GM12878 (cell line): ENCODE measurements around the gene CFLAR. TPM values are rescaled to one million over a fixed set of nuclear protein-coding genes. Genes with fewer than 3 reads are reported as not detected.

Experiments used
- ASH2L ChIP-seq: fragments of 300-600, 200-600 bp; sonication (generic); IDR thresholded peaks from 2 replicates; pipeline ENCODE4 v1.6.1; 2017; ENCODE audit warnings: low read depth, mild to moderate bottlenecking, borderline replicate concordance
- ATF3 ChIP-seq: IDR thresholded peaks from 2 replicates; pipeline ENCODE4 v1.6.1; 2011; ENCODE audit warnings: low read depth, mild to moderate bottlenecking, low read length, moderate library complexity, borderline replicate concordance; ENCODE audit errors: extremely low read depth
- BACH1 ChIP-seq: fragments of 450-650 bp; IDR thresholded peaks from 2 replicates; pipeline ENCODE4 v1.6.1; 2017; ENCODE audit warnings: mild to moderate bottlenecking, borderline replicate concordance
- BHLHE40 ChIP-seq, 2 experiments: fragments of 450-650 bp in 1 of 2; IDR thresholded peaks; 2 replicates each; pipeline ENCODE4 v1.6.1; 2011 to 2017; ENCODE audit warnings: low read depth in 2 of 2, borderline replicate concordance in 1 of 2, improper control_type of control experiment in 1 of 2, low read length in 1 of 2, mild to moderate bottlenecking in 1 of 2
- CBFB ChIP-seq: IDR thresholded peaks from 2 replicates; pipeline ENCODE4 v1.6.1; 2016; ENCODE audit warnings: antibody characterized with exemption, low read depth
- CBX3 ChIP-seq: fragments of 200-600 bp; sonication (generic); IDR thresholded peaks from 2 replicates; pipeline ENCODE4 v1.6.1; 2016; ENCODE audit warnings: low read depth, borderline replicate concordance
- ELK1 ChIP-seq: IDR thresholded peaks from 2 replicates; pipeline ENCODE4 v1.6.1; 2012; ENCODE audit warnings: low read depth, low read length, improper control_type of control experiment
- ESRRA ChIP-seq: IDR thresholded peaks from 2 replicates; pipeline ENCODE4 v1.6.1; 2012; ENCODE audit warnings: mild to moderate bottlenecking, low read length, improper control_type of control experiment
- HDAC2 ChIP-seq: fragments of 200-600 bp; sonication (generic); IDR thresholded peaks from 2 replicates; pipeline ENCODE4 v1.6.1; 2017
- IRF4 ChIP-seq: IDR thresholded peaks from 2 replicates; pipeline ENCODE4 v1.6.1; 2011; ENCODE audit warnings: low read depth, low read length
- JUNB ChIP-seq: IDR thresholded peaks from 2 replicates; pipeline ENCODE4 v1.6.1; 2016; ENCODE audit warnings: antibody characterized with exemption, mild to moderate bottlenecking
- KLF5 ChIP-seq: fragments of 450-650 bp; IDR thresholded peaks from 2 replicates; pipeline ENCODE4 v1.6.1; 2014; ENCODE audit warnings: mild to moderate bottlenecking; ENCODE audit not compliant: partially characterized antibody
- LARP7 ChIP-seq: fragments of 450-650 bp; IDR thresholded peaks from 2 replicates; pipeline ENCODE4 v1.6.1; 2017; ENCODE audit warnings: mild to moderate bottlenecking
- MYB ChIP-seq: fragments of 150-350 bp; IDR thresholded peaks from 2 replicates; pipeline ENCODE4 v1.6.1; 2014; ENCODE audit warnings: mild to moderate bottlenecking, low read depth, low read length, borderline replicate concordance
- MYC ChIP-seq: IDR thresholded peaks from 2 replicates; pipeline ENCODE4 v1.6.1; 2011; ENCODE audit warnings: mild to moderate bottlenecking, low read length, moderate library complexity, inconsistent platforms; ENCODE audit not compliant: insufficient read depth, insufficient replicate concordance, insufficient read length, severe bottlenecking
- PAX8 ChIP-seq: fragments of 450-650 bp; IDR thresholded peaks from 2 replicates; pipeline ENCODE4 v1.6.1; 2017; ENCODE audit warnings: mild to moderate bottlenecking, moderate library complexity
- RUNX3 ChIP-seq: IDR thresholded peaks from 2 replicates; pipeline ENCODE4 v1.6.1; 2012; ENCODE audit warnings: low read length, inconsistent platforms
- TCF7 ChIP-seq: IDR thresholded peaks from 2 replicates; pipeline ENCODE4 v1.6.1; 2014; ENCODE audit warnings: antibody characterized with exemption, borderline replicate concordance
- YY1 ChIP-seq: IDR thresholded peaks from 2 replicates; pipeline ENCODE4 v1.6.1; 2011; ENCODE audit warnings: low read depth, mild to moderate bottlenecking, low read length
- ZSCAN29 ChIP-seq: fragments of 450-650 bp; IDR thresholded peaks from 2 replicates; pipeline ENCODE4 v1.6.1; 2017; ENCODE audit warnings: mild to moderate bottlenecking, moderate library complexity
- polyA plus RNA-seq, 11 experiments: library from polyadenylated mRNA; depleted of rRNA in 4 of 11; unstranded in 6 of 11; stranded (reverse) in 5 of 11; fragments of >200 nt; fragmentation: Nextera tagmentation in 4 of 11; fragmentation: Illumina TruSeq in 1 of 11; extraction: Ambion mirVana in 4 of 11; extraction: Trizol in 1 of 11; gene quantifications; 1 replicate in 1 of 11; 2 replicates in 10 of 11; pipeline versions ENCODE4 v1.2.1 to v1.2.3, GENCODE V29; 2011 to 2016; ENCODE audit warnings: inconsistent platforms in 2 of 11, missing spikeins in 2 of 11, low read depth in 1 of 11
- total RNA-seq, 4 experiments: library from RNA; depleted of rRNA in 3 of 4; stranded (reverse); fragments of >200 nt in 3 of 4; fragmentation: Illumina TruSeq in 1 of 4; extraction: Trizol in 1 of 4; gene quantifications; 2 replicates each; pipeline versions ENCODE4 v1.2.1 to v1.2.3, GENCODE V29; 2013 to 2021
- TF ChIP-seq, protein P1 (sequence below): IDR thresholded peaks from 2 replicates; pipeline ENCODE4 v1.6.1; 2012; ENCODE audit warnings: low read depth, low read length, improper control_type of control experiment
- TF ChIP-seq, protein P2 (sequence below): IDR thresholded peaks from 2 replicates; pipeline ENCODE4 v1.6.1; 2011; ENCODE audit warnings: low read depth, low read length, improper control_type of control experiment, borderline replicate concordance
- TF ChIP-seq, protein P3 (sequence below): fragments of 450-650 bp; IDR thresholded peaks from 2 replicates; pipeline ENCODE4 v1.6.1; 2016; ENCODE audit warnings: mild to moderate bottlenecking
- TF ChIP-seq, protein P4 (sequence below): fragments of 450-650 bp; conservative IDR thresholded peaks from 2 replicates; pipeline ENCODE4 v1.6.1; 2017; ENCODE audit warnings: mild to moderate bottlenecking, moderate library complexity
- TF ChIP-seq, protein P5 (sequence below): fragments of 150-350 bp; IDR thresholded peaks from 2 replicates; pipeline ENCODE4 v1.6.1; 2014; ENCODE audit warnings: mild to moderate bottlenecking, low read depth, low read length

The CFLAR gene
- total and polyA plus RNA-seq, 10 of the 15 experiments (the other 5 are each of a cell fraction or from before 2014, with no cell fraction given), result 80.6 to 181 (median 101) TPM

- peak; percentile 76 for TF ChIP-seq RUNX3
- TF ChIP-seq MYB, result no peak
- TF ChIP-seq, protein P1, sequence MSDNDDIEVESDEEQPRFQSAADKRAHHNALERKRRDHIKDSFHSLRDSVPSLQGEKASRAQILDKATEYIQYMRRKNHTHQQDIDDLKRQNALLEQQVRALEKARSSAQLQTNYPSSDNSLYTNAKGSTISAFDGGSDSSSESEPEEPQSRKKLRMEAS, result no peak
- no peak for TF ChIP-seq KLF5
- no peak for TF ChIP-seq ASH2L
- peak; percentile 94 for TF ChIP-seq JUNB
- TF ChIP-seq, protein P2, sequence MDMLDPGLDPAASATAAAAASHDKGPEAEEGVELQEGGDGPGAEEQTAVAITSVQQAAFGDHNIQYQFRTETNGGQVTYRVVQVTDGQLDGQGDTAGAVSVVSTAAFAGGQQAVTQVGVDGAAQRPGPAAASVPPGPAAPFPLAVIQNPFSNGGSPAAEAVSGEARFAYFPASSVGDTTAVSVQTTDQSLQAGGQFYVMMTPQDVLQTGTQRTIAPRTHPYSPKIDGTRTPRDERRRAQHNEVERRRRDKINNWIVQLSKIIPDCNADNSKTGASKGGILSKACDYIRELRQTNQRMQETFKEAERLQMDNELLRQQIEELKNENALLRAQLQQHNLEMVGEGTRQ, result no peak
- no peak for TF ChIP-seq CBFB
- no peak for TF ChIP-seq LARP7
- no peak for TF ChIP-seq YY1
- 0 out of 2 replicates have a peak, but pooled peaks have one; percentile 9 for TF ChIP-seq TCF7
- TF ChIP-seq, protein P3, sequence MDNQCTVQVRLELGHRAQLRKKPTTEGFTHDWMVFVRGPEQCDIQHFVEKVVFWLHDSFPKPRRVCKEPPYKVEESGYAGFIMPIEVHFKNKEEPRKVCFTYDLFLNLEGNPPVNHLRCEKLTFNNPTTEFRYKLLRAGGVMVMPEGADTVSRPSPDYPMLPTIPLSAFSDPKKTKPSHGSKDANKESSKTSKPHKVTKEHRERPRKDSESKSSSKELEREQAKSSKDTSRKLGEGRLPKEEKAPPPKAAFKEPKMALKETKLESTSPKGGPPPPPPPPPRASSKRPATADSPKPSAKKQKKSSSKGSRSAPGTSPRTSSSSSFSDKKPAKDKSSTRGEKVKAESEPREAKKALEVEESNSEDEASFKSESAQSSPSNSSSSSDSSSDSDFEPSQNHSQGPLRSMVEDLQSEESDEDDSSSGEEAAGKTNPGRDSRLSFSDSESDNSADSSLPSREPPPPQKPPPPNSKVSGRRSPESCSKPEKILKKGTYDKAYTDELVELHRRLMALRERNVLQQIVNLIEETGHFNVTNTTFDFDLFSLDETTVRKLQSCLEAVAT, result 0 out of 2 replicates have a peak, but pooled peaks have one; percentile 10
- TF ChIP-seq, protein P4, sequence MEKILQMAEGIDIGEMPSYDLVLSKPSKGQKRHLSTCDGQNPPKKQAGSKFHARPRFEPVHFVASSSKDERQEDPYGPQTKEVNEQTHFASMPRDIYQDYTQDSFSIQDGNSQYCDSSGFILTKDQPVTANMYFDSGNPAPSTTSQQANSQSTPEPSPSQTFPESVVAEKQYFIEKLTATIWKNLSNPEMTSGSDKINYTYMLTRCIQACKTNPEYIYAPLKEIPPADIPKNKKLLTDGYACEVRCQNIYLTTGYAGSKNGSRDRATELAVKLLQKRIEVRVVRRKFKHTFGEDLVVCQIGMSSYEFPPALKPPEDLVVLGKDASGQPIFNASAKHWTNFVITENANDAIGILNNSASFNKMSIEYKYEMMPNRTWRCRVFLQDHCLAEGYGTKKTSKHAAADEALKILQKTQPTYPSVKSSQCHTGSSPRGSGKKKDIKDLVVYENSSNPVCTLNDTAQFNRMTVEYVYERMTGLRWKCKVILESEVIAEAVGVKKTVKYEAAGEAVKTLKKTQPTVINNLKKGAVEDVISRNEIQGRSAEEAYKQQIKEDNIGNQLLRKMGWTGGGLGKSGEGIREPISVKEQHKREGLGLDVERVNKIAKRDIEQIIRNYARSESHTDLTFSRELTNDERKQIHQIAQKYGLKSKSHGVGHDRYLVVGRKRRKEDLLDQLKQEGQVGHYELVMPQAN, result no peak
- no peak for TF ChIP-seq ELK1
- TF ChIP-seq BHLHE40 (IDR thresholded peaks at IDR 0.05; ENCODE audit: borderline replicate concordance in 1 of 2, low read depth in 2 of 2, low read length in 1 of 2), result no peak
- TF ChIP-seq MYC, result no peak
- no peak for TF ChIP-seq BACH1
- peak; percentile 38; the same call in 1 of the 2 replicates for TF ChIP-seq IRF4
- no peak for TF ChIP-seq CBX3
- no peak for TF ChIP-seq HDAC2
- no peak for TF ChIP-seq ESRRA
- no peak for TF ChIP-seq ZSCAN29
- TF ChIP-seq, protein P5, sequence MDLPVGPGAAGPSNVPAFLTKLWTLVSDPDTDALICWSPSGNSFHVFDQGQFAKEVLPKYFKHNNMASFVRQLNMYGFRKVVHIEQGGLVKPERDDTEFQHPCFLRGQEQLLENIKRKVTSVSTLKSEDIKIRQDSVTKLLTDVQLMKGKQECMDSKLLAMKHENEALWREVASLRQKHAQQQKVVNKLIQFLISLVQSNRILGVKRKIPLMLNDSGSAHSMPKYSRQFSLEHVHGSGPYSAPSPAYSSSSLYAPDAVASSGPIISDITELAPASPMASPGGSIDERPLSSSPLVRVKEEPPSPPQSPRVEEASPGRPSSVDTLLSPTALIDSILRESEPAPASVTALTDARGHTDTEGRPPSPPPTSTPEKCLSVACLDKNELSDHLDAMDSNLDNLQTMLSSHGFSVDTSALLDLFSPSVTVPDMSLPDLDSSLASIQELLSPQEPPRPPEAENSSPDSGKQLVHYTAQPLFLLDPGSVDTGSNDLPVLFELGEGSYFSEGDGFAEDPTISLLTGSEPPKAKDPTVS, result no peak
- TF ChIP-seq PAX8, result no peak
- no peak for TF ChIP-seq ATF3
These were observed 16.6 kb downstream of the CFLAR start (continued) for GRCh38 chr2:201132518-201132917.
